ENCODE measurements around the gene PPP1R15B. TPM values are rescaled to one million over a fixed set of nuclear protein-coding genes. Genes with fewer than 3 reads are reported as not detected.
A peak's percentile ranks its signal among the peaks of the same experiment; 100 is the strongest.

PPP1R15B gene
- total RNA-seq (ENCODE audit: unreplicated experiment): 43.2 TPM
- long read RNA-seq, full-length matches to known transcripts: 1 of 4 reads
- long read RNA-seq, partial matches to known transcripts: 0 of 4 reads
- long read RNA-seq, other reads (novel, unspliced or antisense): 3 of 4 reads

- H3K27ac Mint-ChIP-seq (ENCODE audit: unreplicated experiment): peak within 1 kb of the TSS; percentile 100
- peaks cover 8% of the 10 kb centered on the region for H3K36me3 Mint-ChIP-seq (ENCODE audit: low read depth, unreplicated experiment)
- no peaks in the 10 kb centered on the region for H3K9me3 Mint-ChIP-seq (ENCODE audit: unreplicated experiment)
- peak within 1 kb of the TSS; percentile 99 for H3K4me3 Mint-ChIP-seq (ENCODE audit: unreplicated experiment)
- peak; percentile 97 for DNase-seq (ENCODE audit: low spot score)
- TF ChIP-seq, protein P1, sequence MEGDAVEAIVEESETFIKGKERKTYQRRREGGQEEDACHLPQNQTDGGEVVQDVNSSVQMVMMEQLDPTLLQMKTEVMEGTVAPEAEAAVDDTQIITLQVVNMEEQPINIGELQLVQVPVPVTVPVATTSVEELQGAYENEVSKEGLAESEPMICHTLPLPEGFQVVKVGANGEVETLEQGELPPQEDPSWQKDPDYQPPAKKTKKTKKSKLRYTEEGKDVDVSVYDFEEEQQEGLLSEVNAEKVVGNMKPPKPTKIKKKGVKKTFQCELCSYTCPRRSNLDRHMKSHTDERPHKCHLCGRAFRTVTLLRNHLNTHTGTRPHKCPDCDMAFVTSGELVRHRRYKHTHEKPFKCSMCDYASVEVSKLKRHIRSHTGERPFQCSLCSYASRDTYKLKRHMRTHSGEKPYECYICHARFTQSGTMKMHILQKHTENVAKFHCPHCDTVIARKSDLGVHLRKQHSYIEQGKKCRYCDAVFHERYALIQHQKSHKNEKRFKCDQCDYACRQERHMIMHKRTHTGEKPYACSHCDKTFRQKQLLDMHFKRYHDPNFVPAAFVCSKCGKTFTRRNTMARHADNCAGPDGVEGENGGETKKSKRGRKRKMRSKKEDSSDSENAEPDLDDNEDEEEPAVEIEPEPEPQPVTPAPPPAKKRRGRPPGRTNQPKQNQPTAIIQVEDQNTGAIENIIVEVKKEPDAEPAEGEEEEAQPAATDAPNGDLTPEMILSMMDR (IDR thresholded peaks at IDR 0.05; ENCODE audit: unreplicated experiment): no peak
- H3K4me1 Mint-ChIP-seq (ENCODE audit: unreplicated experiment): peaks cover 6% of the 10 kb centered on the region
- peaks cover 11% of the 10 kb centered on the region for H3K27me3 Mint-ChIP-seq (ENCODE audit: unreplicated experiment)
These were observed at the start of gene PPP1R15B for GRCh38 chr1:204411451-204412204. PPP1R15B (minus strand) TSS chr1:204411817; CDS start chr1:204411411, 406 bp downstream.

GRCh38 chr1:204460346-204460745 lies 48.7 kb upstream of the PPP1R15B start:
- peaks cover 83% of the 10 kb centered on the region for H3K4me1 Mint-ChIP-seq (ENCODE audit: unreplicated experiment)
- H3K9me3 Mint-ChIP-seq (ENCODE audit: unreplicated experiment): no peaks in the 10 kb centered on the region
- peak overlapping the region; percentile 83 for H3K4me3 Mint-ChIP-seq (ENCODE audit: unreplicated experiment)
- H3K27me3 Mint-ChIP-seq (ENCODE audit: unreplicated experiment): peaks cover 26% of the 10 kb centered on the region
- H3K27ac Mint-ChIP-seq (ENCODE audit: unreplicated experiment): peak overlapping the region; percentile 99
- H3K36me3 Mint-ChIP-seq (ENCODE audit: low read depth, unreplicated experiment): peaks cover 83% of the 10 kb centered on the region
- TF ChIP-seq, protein P1 (IDR thresholded peaks at IDR 0.05; ENCODE audit: unreplicated experiment): no peak
- DNase-seq (ENCODE audit: low spot score): no peak

- H3K4me1 Mint-ChIP-seq (ENCODE audit: unreplicated experiment): peaks cover 80% of the 10 kb centered on the region
- H3K36me3 Mint-ChIP-seq (ENCODE audit: low read depth, unreplicated experiment): peaks cover 80% of the 10 kb centered on the region
- H3K27ac Mint-ChIP-seq (ENCODE audit: unreplicated experiment): peak overlapping the region; percentile 99
- no peaks in the 10 kb centered on the region for H3K9me3 Mint-ChIP-seq (ENCODE audit: unreplicated experiment)
- DNase-seq (ENCODE audit: low spot score): no peak
- TF ChIP-seq, protein P1 (IDR thresholded peaks at IDR 0.05; ENCODE audit: unreplicated experiment): no peak
- H3K27me3 Mint-ChIP-seq (ENCODE audit: unreplicated experiment): peaks cover 25% of the 10 kb centered on the region
- peak overlapping the region; percentile 67 for H3K4me3 Mint-ChIP-seq (ENCODE audit: unreplicated experiment)
These were observed 48.1 kb upstream of the PPP1R15B start for GRCh38 chr1:204459706-204460105.

GRCh38 chr1:204457666-204458065 lies 46.0 kb upstream of the PPP1R15B start:
- Mint-ChIP-seq H3K9me3 (ENCODE audit: unreplicated experiment) (no peaks in the 10 kb centered on the region), H3K4me3 (ENCODE audit: unreplicated experiment) (peak overlapping the region; percentile 86), H3K27me3 (ENCODE audit: unreplicated experiment) (peaks cover 29% of the 10 kb centered on the region), H3K36me3 (ENCODE audit: low read depth, unreplicated experiment) (peaks cover 78% of the 10 kb centered on the region), H3K4me1 (ENCODE audit: unreplicated experiment) (peaks cover 74% of the 10 kb centered on the region), H3K27ac (ENCODE audit: unreplicated experiment) (no peak overlapping the region)
- no peak for DNase-seq (ENCODE audit: low spot score)
- TF ChIP-seq, protein P1 (IDR thresholded peaks at IDR 0.05; ENCODE audit: unreplicated experiment): no peak

Data from endothelial cell (in vitro differentiated cells).